G401 (cell line): Measurements from ENCODE around the gene CSRP3. TPM values are rescaled to one million over a fixed set of nuclear protein-coding genes. Genes with fewer than 3 reads are reported as not detected.

Experiments used
- DNase-seq: peaks from one replicate; pipeline ENCODE4 v3.0.0-alpha.2; 2015; ENCODE audit warnings: low spot score
- in situ Hi-C: cut with HindIII; loops from 2 replicates; pipeline ENCODE4 v1.10.0; 2016; ENCODE audit warnings: low sequenced_read_pairs, mixed read lengths
- total RNA-seq: library from RNA; depleted of rRNA; stranded (reverse); fragments of >200 nt; shearing (Covaris generic); gene quantifications from 2 replicates; pipeline ENCODE4 v1.2.3, GENCODE V29; 2014; rRNA removed

CSRP3 gene
- total RNA-seq, result not detected in 2 replicates

GRCh38 chr11:19201737-19202605, at the start of gene CSRP3:
Gene CSRP3 (minus strand): TSS chr11:19201983. CDS start chr11:19192448, 9,535 bp downstream.
- in situ Hi-C loops, result no loop called here
- no peak for DNase-seq

GRCh38 chr11:19251577-19251976, 49.8 kb upstream of the CSRP3 start:
- in situ Hi-C loops, result no loop called here
- DNase-seq, result no peak

- DNase-seq, result no peak
- in situ Hi-C loops, result no loop called here
Measured at GRCh38 chr11:19246816-19247215, 45.0 kb upstream of the CSRP3 start.

- DNase-seq, result no peak
- in situ Hi-C loops, result no loop called here
Measured at GRCh38 chr11:19245351-19245750, 43.6 kb upstream of the CSRP3 start.

GRCh38 chr11:19244621-19245020, 42.8 kb upstream of the CSRP3 start:
- no peak for DNase-seq
- in situ Hi-C loops, result no loop called here

GRCh38 chr11:19244084-19244483, 42.3 kb upstream of the CSRP3 start:
- DNase-seq, result no peak
- in situ Hi-C loops, result no loop called here

- DNase-seq, result no peak
- in situ Hi-C loops, result no loop called here
Measured at GRCh38 chr11:19243613-19244012, 41.8 kb upstream of the CSRP3 start.

GRCh38 chr11:19243143-19243542, 41.4 kb upstream of the CSRP3 start:
- DNase-seq, result no peak
- in situ Hi-C loops, result no loop called here

- in situ Hi-C loops, result no loop called here
- DNase-seq, result no peak
Measured at GRCh38 chr11:19242179-19242932, 40.6 kb upstream of the CSRP3 start.

- in situ Hi-C loops, result no loop called here
- DNase-seq, result no peak
Measured at GRCh38 chr11:19241260-19242178, 39.7 kb upstream of the CSRP3 start.

GRCh38 chr11:19240420-19241259, 38.9 kb upstream of the CSRP3 start, which contains the start of gene E2F8:
Gene E2F8 (minus strand): TSS chr11:19240945. CDS start chr11:19240121, 824 bp downstream.
- DNase-seq, result peak; percentile 82
- in situ Hi-C loops, result no loop called here

GRCh38 chr11:19239039-19239438, 37.3 kb upstream of the CSRP3 start:
- no peak for DNase-seq
- in situ Hi-C loops, result no loop called here

- in situ Hi-C loops, result no loop called here
- DNase-seq, result no peak
Measured at GRCh38 chr11:19237813-19238212, 36.0 kb upstream of the CSRP3 start.

GRCh38 chr11:19237381-19237780, 35.6 kb upstream of the CSRP3 start:
- in situ Hi-C loops, result no loop called here
- DNase-seq, result no peak

- no peak for DNase-seq
- in situ Hi-C loops, result no loop called here
Measured at GRCh38 chr11:19234231-19234817, 32.5 kb upstream of the CSRP3 start.

GRCh38 chr11:19232910-19233503, 31.2 kb upstream of the CSRP3 start:
- in situ Hi-C loops, result no loop called here
- DNase-seq, result no peak

- no peak for DNase-seq
- in situ Hi-C loops, result no loop called here
Measured at GRCh38 chr11:19229671-19230070, 27.9 kb upstream of the CSRP3 start.

- in situ Hi-C loops, result no loop called here
- DNase-seq, result no peak
Measured at GRCh38 chr11:19228968-19229367, 27.2 kb upstream of the CSRP3 start.
